GM21526 (cell line): Measurements from ENCODE around the gene PDE4B.

Experiments
- ATAC-seq: cut with Tn5 transposase; IDR thresholded peaks from one replicate; pipeline ENCODE4 v1.9.1; 2021; ENCODE audit warnings: moderate library complexity; ENCODE audit not compliant: unreplicated experiment, low FRiP score

The PDE4B gene

DNA sequence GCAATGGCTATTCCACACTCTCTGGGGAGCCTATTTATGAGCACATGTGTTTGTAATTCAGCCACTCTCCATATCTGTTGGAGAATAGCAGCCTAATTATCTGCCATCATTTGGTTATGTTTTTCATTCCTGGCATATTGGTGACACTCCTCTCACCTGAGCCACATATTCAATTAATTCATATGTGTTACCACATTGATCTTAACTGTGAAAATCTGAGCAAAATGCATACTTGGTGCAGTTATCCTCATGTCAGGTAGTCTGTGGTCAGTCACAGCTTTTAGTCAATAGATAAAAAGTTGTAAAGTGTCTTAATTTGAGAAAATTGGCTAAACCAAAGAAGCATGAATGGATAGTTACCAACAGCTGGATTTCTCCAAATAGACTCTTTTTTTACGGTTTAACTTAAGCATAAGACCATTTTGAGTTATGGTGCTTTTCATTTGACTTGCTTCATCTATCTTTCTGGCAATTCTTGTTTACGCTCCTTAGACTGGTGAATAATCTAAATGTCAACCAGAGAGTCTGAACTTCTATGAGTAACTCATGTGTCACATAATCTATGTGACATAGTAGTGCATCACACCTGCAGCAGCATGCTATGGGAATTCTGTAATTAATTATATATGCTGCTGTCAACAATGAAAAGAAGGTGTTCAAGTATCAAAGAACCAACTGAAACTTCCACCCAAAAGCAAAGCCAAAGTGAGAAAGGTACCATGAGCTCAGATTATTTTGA is 553.5 kb downstream of the PDE4B start:
- ATAC-seq = no peak

GRCh38 chr1:66346873-66347272 is 554.2 kb downstream of the PDE4B start:
- ATAC-seq = no peak

GRCh38 chr1:66348776-66349175 is 556.1 kb downstream of the PDE4B start:
- ATAC-seq = no peak

DNA sequence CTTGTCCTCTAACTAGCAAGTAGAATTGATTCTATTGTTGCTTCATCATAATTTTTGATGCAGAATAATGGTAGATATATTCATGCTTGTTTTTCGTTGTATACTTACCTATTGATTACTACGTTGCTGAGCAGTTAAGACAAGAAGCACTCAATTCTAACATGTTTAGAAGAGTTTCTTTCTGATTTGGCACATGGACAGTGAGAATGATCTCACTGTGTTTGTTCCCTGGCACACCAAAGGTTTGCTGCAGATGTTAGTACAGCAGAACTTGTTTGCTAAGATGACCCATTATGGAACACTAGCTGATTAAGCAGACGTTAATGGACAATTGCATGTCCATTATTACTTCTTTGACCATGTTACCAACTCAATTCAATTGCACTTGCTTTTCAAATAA is 556.5 kb downstream of the PDE4B start:
- no peak for ATAC-seq

- ATAC-seq = peak; percentile 67
Observed at GRCh38 chr1:66350001-66350547, 557.4 kb downstream of the PDE4B start.

DNA sequence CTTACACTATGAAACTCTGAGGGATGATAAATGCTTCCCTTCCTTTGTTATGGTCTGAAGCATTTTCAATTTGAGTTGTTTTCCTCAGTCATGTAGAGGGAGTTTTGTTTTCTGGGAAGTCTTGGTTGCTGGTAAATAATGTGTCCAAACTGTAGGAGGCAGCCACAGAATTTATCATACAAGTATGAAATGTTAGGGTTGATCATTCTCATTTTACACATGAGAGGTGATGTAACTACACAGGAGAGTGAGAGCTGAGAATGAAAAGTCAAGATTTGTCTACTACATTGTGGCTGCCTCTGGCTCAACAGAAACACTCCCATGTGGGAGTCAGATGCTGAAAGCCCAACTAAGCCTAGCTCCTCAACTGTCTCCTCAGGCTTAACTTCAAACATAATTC is 558.8 kb downstream of the PDE4B start:
- ATAC-seq = peak; percentile 44

GRCh38 chr1:66351913-66352312 is 559.2 kb downstream of the PDE4B start:
- ATAC-seq = peak; percentile 40

DNA sequence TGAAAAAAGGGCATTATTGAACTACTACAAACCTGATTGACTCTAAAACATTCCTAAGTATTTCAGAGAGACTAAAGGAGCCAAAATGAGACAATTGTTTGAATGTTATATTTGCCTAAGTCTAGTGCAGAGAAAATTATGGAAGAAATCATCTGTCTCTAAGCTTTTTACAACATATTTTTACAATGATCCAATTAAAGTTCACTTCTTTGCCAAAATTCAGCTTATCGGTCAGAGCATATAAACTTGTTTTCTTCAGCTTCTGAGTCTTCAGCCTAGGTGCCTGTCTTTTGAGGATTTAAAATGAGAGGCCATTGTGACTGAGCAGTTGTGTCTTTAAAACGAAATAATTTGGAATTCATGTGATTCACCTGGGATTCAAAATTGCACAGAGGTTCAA is 560.1 kb downstream of the PDE4B start:
- no peak for ATAC-seq

GRCh38 chr1:66353257-66353656 is 560.6 kb downstream of the PDE4B start:
- no peak for ATAC-seq

DNA sequence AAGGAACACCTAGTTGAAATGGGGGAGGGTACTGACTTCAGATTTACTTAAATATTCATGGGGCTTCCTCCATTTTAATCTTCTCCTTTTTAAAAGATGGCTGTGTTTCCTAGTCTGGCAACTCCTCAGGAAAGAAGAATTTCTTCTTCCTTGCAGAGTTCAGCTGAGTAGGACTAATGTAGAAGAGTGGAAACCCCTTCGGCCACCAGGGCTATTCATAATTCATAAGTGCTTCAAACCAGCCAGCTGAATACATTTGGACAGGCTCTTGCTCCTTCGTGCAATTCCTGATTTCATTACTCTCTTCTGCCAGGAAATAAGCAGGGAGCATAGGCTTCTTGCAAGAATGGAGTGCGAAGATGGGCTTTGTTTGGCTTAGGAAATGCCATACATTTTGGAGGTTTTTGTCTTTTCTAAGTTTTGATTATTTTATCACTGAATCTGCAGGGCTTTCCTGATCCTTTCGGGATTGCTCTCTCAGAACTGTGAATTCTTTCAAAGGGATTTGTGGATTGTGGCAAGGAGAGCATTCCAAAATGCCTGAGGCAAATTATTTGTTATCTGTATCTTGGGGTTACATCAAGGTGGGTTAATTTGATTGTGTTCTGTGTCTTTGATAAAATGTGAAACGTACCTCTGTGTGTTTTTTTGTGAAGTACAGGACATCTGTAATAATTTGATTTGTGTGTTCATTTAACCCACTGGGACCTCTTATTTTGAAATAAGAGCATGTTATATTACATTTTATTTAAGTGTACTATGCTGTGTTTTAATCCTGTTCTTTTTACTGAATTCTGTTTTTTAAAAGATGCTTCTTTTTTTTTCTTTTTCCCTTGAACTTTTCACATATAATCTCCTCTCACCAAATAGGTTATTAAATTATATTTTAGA is 561.9 kb downstream of the PDE4B start:
- no peak for ATAC-seq

GRCh38 chr1:66355756-66356155 is 563.1 kb downstream of the PDE4B start:
- no peak for ATAC-seq

DNA sequence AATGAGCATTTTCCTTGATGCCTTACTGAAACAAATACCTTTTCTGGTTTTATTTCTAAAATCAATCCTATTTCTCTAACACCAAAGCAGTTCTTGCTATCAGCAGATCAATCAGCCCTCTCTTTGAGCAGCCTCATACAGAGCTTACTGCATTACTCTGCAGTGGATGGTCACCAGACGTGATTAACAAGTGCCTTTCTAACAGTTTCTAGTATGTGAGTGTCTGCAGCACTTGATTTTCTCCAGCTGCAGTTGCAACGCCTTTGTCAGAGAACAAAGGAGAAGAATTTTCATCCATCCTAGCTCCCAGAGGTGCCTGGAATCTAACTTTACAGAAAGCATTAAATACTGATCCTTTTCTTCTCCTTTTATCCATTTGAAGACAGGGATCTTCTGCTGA is 563.9 kb downstream of the PDE4B start:
- no peak for ATAC-seq

DNA sequence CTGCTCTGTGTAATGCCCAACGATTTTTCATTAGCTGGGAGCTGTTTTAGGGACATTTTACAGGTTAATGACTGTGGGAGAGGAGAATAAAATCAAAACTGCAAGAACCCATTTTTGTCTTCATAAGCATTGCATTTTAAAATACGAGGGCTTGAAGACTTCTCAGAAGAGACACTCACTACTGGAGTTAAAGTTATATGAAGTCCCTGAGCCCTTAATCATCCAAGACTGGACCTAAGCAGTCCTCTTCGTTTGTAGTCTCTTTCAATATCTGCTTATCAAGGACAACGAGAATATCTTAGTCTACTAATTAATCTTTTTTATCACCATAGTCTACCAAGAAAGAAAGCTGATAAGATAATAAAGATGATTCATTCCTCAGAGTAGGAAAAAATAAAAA is 564.3 kb downstream of the PDE4B start:
- ATAC-seq = no peak

DNA sequence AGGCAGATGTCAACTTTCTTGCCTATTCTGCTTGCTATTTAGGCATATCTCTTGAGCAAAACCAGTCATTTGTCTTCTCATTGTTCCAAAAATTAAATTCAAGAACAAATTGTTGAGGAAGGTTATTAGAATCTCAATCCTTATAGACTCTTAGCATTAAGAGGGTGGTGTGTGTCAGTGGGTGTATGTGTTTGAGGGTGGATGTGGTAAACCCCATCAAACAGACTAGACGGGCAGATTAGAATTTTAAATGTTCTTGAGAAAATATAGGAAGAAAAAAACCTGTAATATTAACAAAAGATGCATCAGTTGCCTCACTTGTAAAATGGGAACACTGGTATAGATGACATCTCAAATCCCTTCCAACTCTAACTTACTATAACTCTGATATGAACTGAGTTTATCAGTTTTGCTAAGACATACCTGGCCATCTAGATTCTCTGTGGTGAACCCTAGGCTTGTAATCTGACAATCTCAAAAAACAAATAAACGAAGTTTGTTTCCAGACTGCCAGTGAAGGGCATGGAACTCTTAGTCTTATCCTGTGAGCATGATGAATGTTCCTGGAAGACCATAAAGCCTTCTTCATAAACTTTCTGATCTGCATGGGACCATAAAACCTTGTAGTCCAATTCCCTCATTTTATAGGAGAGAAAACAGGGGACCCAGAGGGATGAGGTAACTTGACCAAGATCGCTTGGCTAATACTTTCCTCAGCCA is 564.9 kb downstream of the PDE4B start:
- no peak for ATAC-seq

DNA sequence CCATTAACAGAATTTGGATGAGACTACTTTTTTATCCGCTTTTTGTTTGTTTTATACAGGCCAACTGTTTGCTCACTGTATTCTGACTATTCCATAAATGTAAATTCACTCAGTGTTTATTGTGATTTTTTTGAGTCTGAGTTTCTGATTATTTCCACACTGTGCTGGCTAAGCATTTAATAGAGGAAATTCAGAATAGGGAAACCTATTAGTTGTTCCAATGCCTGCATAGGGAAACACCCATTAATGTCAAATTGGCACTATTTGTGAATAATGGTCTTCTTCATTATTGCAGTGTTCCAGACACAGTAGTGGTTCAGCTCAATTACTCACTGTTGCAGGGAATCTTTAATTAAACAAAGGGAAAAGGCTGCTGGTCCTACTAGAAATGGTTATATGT is 566.6 kb downstream of the PDE4B start:
- no peak for ATAC-seq

DNA sequence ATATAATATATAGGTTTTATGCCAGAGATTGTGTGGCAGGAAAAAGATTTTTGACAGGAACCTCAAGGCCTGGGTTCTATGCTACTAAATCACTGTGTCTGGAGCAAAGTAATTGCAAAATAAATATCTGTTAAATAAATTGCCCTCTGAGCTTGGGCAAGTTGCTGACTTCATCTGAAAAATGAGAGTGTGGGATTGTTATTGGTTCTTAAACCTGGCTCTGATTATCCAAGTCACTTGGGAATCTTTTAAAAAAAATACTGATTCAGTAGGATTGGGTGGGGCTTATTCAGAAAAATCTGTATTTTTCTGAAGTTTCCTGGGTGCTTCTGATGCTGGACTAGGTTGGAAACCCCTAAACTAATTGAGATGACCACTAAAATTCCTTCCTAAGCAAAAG is 567.1 kb downstream of the PDE4B start:
- no peak for ATAC-seq

DNA sequence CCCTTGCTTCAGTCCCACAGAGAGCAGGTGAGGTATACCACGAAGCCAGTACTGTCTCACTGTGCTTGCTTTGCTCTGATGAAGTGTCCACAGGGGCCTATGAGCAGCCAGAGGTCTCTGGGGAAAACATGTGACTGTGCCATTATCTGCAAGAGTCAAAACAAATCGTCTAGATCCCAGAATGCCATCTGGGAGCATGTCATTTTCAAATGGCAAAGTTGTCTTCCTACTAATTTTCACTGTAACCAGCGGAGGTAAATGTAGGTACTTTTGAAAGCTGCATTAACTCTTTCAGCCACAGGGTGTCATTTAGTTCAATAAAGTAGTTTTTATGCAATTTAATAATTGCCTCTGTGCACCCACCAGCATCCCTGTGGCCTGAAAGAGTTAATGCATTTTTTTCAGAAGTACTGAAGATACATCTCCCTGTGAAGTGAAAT is 567.6 kb downstream of the PDE4B start:
- no peak for ATAC-seq

DNA sequence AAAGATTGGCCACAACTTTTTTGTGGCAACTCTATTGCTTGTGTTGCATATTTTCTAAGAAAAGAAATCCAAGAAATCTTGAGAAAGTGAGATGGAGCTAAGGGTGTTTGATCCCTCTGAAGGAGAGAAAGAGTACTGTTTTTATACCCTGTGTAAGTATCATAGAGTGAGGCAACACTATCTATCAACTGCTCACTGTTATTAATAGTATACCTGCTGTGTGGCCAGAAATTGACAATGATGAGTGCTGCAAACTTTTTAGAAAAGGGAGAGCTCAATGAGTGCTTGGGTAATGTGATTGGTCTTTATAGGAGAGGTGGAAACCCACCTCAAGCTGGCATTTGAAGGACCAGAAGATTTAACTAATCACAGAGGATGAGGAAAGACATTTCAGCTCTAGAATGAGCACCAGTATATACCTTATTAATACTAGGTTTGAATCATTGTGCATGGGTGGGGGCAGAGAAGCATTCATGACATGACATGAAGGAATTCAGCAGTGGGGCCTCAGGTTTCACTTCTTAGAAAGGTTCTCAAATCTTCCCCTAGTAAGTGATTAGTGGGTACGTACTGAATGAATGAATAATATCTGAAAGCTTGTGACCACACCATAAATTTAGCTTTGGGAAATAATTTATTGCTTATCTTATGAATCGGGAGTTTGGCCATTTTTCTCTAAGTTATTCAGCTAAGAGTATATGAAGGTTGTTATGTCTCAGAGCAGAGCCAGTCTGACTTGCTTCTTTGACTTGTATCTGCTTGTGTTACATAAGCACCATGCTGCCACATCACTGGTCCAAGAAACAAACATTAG is 572.1 kb downstream of the PDE4B start:
- ATAC-seq = peak; percentile 70

DNA sequence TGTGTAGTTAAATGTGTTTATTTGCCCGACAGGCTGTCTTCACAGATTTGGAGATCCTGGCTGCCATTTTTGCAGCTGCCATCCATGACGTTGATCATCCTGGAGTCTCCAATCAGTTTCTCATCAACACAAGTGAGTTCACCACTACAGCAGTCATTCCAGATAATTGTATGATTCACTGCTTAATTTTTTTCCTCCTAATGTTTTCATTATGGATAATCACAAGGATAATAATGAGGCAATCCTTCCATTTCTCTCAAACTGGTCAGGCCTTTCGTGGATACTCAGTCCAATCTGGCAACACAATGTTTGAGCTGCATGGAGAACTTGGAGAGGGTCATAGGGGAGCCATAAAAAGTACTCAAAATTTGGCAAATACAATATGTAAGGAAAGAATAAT is 572.9 kb downstream of the PDE4B start:
- ATAC-seq = no peak

- ATAC-seq = no peak
Observed at GRCh38 chr1:66366634-66367033, 573.9 kb downstream of the PDE4B start.
